ENCODE results near the gene SEC22C. TPM values are rescaled to one million over a fixed set of nuclear protein-coding genes. Genes with fewer than 3 reads are reported as not detected.

Gene SEC22C
- total and polyA plus RNA-seq, 2 of the 4 experiments (the other 2 are of a cell fraction) = 24.0 to 43.9 TPM

- Histone ChIP-seq H3K18ac (ENCODE audit: low read depth, low read length) (no peak overlapping the region), H4K8ac (ENCODE audit: low read depth in 2 of 2, low read length in 2 of 2) (no peak overlapping the region), H3K36me3 (ENCODE audit: control insufficient read depth, insufficient read depth, low read length) (peaks cover 1% of the 10 kb centered on the region; the same call in 1 of the 2 replicates), H3K79me1 (ENCODE audit: low read depth in 1 of 2, low read length in 2 of 2) (no peaks in the 10 kb centered on the region), H3K9ac (ENCODE audit: low read depth, low read length) (no peak overlapping the region), H2BK15ac (ENCODE audit: low read depth, low read length) (no peak overlapping the region), H3K23ac (ENCODE audit: low read depth, low read length) (no peak overlapping the region), H3K4me3 (ENCODE audit: insufficient read depth, low read depth, low read length) (no peak overlapping the region), H2BK20ac (ENCODE audit: low read depth, low read length) (no peak overlapping the region), H2AFZ (replicated peaks; ENCODE audit: low read length, poor library complexity) (no peak overlapping the region), H3K4ac (ENCODE audit: low read depth, low read length) (no peak overlapping the region), H2BK5ac (ENCODE audit: low read depth, low read length, poor library complexity, severe bottlenecking) (no peak overlapping the region), H2BK120ac (ENCODE audit: low read depth, low read length) (no peak overlapping the region), H4K91ac (ENCODE audit: insufficient read depth, low read depth, low read length) (no peak overlapping the region), H3K14ac (replicated peaks; ENCODE audit: low read depth, low read length) (no peak overlapping the region), H4K20me1 (ENCODE audit: insufficient read depth, low read length) (no peaks in the 10 kb centered on the region), H4K5ac (ENCODE audit: low read depth, low read length) (no peak overlapping the region), H3K9me1 (ENCODE audit: insufficient read depth, low read length) (0 out of 2 replicates have a peak, but pooled peaks cover 4% of the 10 kb centered on the region), H2AK5ac (ENCODE audit: low read depth, low read length) (no peak overlapping the region), H3K27ac (ENCODE audit: insufficient read depth, low read length) (no peak overlapping the region), H3K4me2 (ENCODE audit: low read depth, low read length) (no peak overlapping the region), H3K56ac (ENCODE audit: extremely low read depth, insufficient read depth, low read length) (no peak overlapping the region), H3K27me3 (ENCODE audit: control insufficient read depth, insufficient read depth, low read length) (no peaks in the 10 kb centered on the region; the same call in 1 of the 2 replicates), H3K9me3 (ENCODE audit: control insufficient read depth, insufficient read depth, low read length) (no peaks in the 10 kb centered on the region), H3K4me1 (ENCODE audit: control insufficient read depth, insufficient read depth, low read length) (no peaks in the 10 kb centered on the region; the same call in 1 of the 2 replicates), H2AK9ac (replicated peaks; ENCODE audit: low read depth, low read length, poor library complexity) (no peak overlapping the region)
- ChIA-PET CTCF (interaction anchor here (0.7 kb wide), 1 partner anchor 35 kb away, joined by 3 read pairs; no protein-coding TSS in a partner anchor), POLR2A (ENCODE audit: unreplicated experiment) (no interaction called here)
- no CpG with 5 or more reads among the region's 12 CpGs for WGBS, 2 experiments (ENCODE audit: extremely low coverage in 2 of 2, insufficient read length in 1 of 2)
- ATAC-seq (ENCODE audit: low read depth) = peak; percentile 60
- in situ Hi-C loops (cut with MboI; ENCODE audit: low sequenced_read_pairs) = loop anchor here (10.0 kb wide), 1 partner anchor 310 kb away; no protein-coding TSS in a partner anchor
- intact Hi-C loops (cut with micrococcal nuclease) = loop anchor here (5.0 to 10.0 kb wide), 2 partner anchors 297 to 340 kb away; no protein-coding TSS in a partner anchor
- BruUV-seq (replicated peaks) = no TSS peak
- DNase-seq = no peak
- no peak for TF ChIP-seq BHLHE40 (IDR thresholded peaks at IDR 0.05; ENCODE audit: low read depth, low read length)
- no peak for TF ChIP-seq RFX5 (IDR thresholded peaks at IDR 0.05; ENCODE audit: low read depth, low read length)
- TF ChIP-seq NFE2L2 (IDR thresholded peaks at IDR 0.05; ENCODE audit: low read depth, low read length) = no peak
- no peak for TF ChIP-seq USF2 (IDR thresholded peaks at IDR 0.05; ENCODE audit: low read depth, low read length)
- TF ChIP-seq MXI1 (IDR thresholded peaks at IDR 0.05; ENCODE audit: borderline replicate concordance, low read depth, low read length) = no peak
- TF ChIP-seq CTCF (conservative IDR thresholded peaks at IDR 0.05; ENCODE audit: low read depth, low read length) = no peak
- TF ChIP-seq CEBPB (IDR thresholded peaks at IDR 0.05; ENCODE audit: low read depth, low read length) = no peak
- no peak for TF ChIP-seq MAFK (IDR thresholded peaks at IDR 0.05; ENCODE audit: low read depth, low read length)
- TF ChIP-seq RAD21 (IDR thresholded peaks at IDR 0.05; ENCODE audit: low read length) = no peak
- no peak for TF ChIP-seq RCOR1 (IDR thresholded peaks at IDR 0.05; ENCODE audit: insufficient replicate concordance, low read length)
- dilution Hi-C loops (cut with HindIII; ENCODE audit: low sequenced_read_pairs, unreplicated experiment) = no loop called here
Observed at GRCh38 chr3:42544492-42545283, 37.1 kb downstream of the SEC22C start.

Measured in IMR-90 (cell line).